Measurements from ENCODE around the gene SOX10.

Gene SOX10

DNA sequence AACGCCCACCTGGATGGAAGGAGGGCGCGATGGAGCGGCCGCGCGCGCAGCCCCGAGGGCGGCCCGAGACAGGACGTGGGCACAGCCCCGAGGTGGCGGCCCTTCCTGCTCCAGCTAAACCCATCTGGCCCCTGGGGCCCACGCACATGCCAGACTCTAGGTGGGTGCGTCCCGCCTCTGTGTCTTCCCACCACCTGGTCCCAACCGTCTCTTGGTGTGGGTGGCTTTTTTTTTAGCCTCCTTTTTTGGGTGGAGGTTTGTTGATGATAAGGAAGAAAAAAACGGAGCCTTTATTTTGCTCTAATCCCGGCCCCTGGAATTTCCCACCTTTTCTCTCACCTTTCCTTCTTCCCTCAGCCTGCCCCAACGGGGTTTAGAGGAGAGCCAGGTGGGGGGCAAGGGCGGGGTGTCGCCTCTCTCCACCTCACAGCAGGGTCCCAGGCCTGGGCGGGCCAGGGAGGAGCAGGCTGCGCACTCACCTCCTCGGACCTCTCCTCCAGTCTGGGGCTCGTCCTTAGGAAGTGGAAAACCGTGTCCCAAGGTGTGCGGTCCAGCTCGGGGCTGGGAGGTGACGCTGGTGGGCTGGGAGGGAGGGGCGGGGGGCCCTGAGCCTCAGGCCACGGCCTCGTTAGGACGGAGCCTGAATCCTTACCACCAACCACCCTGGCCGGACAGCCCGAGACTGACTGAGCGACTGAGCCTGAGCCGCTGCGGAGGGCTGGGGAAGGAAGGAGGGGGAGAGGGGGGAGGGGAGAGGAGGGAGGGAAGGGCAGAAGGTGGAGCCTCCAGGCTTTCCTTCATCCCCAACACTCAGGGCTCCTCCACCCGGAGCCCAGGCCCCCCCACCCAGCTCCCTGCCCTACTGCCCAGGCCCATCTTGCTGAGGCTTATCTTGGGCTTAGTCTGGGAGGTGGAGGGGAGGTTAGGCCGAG lies at the start of gene SOX10:
TSS of gene SOX10 (minus strand) at position 696 of the 932 bp plus-strand sequence. CDS start 771 bp downstream, outside the sequence.
- peak; percentile 75 for DNase-seq (ENCODE audit: low spot score)

DNA sequence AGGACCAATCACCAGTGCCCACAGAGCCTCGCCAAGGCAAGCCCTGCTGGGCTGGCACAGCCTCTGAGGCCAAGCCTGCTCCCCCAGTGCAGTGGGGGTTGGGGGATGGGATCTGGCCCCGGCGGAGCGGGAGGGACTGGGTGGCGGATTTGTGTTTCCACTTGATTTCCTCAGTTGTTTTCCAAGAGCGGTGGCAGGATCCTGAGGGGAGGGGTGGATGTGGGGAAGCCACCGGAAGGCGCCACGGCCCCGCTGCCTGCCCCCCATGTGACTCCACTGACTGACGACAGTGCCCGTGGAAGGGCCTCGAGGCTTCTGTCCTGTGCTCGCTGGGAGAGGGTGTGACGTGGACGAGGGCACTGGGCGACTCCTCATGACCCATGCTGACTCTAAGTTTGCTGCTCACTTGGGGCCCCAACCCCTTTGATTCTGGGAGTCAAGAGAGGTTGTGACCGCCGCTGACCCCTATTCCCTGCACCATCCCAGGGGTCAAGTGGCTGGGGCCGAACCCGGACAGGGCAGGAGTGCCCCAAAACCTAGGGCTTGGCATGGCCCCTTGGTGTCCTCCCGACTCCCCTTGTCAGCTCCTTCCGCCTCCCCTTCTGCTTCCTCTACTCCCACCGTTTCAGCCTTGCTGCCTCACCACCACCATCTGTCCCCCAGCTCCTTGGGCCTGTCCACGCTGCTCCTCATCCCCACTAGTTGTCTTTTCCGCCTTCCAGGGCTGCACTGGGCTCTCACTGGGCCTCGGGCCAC lies 49.3 kb upstream of the SOX10 start:
- DNase-seq (ENCODE audit: low spot score), result no peak

DNA sequence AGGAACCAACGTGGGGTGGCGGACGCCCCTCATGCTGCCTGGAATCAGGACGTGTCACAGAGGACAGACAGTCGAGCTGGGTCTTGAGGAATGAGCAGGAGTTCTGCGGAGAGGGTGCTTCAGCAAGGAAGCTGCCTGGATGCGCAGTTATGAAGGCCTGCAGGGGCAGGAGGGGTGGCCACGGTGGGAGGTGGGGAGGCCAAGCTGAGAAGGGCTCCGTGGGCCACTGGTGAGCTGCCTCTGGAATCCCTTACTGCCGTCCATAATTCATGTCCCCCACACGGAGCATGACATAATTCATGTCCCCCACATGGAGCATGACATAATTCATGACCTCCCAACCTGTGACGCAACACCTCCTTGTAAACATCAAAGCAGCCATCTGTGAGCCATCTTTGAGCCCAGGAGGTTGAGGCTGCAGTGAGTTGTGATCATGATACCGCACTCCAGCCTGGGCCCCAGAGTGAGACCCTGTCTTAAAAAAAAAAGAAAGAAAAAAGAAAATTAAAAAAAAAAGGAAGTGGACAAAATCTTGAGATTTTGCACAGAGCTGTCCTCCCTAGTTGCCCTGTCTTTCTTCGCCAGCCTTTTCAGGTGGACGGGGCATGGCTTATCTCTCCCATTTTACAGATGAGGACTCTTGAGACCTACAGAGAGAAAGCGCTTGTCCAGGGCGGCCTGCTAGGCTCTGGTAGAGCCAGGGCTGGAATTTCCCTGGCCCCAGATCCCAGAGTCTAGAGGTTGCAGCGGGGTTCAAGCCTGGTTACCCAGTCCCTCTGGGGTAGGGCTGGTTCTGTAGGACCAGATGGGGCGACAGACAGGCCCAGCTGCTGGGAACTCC lies 48.5 kb upstream of the SOX10 start:
- peak; percentile 44 for DNase-seq (ENCODE audit: low spot score)

DNA sequence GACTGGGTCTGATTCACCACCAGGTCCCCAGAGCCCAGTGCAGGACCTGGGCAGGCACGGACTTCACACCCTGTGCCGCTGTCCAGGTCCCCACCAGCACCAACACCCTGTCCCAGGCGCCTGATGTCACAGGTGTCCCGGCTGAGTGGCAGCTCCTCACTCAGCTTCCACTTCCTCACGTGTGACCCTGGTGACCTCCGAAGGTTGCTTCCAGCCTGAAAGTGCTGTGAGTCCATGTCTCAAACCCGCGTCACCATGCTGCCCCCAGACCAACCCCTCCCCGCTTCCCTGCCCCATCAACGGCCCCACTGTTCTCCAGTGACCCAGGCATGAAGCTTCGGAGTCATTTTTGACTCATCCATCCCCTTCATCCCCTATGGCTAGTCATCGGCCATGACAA lies 47.1 kb upstream of the SOX10 start:
- DNase-seq (ENCODE audit: low spot score), result no peak

GRCh38 chr22:38030311-38031133 lies 46.2 kb upstream of the SOX10 start:
- DNase-seq (ENCODE audit: low spot score), result peak; percentile 57

DNA sequence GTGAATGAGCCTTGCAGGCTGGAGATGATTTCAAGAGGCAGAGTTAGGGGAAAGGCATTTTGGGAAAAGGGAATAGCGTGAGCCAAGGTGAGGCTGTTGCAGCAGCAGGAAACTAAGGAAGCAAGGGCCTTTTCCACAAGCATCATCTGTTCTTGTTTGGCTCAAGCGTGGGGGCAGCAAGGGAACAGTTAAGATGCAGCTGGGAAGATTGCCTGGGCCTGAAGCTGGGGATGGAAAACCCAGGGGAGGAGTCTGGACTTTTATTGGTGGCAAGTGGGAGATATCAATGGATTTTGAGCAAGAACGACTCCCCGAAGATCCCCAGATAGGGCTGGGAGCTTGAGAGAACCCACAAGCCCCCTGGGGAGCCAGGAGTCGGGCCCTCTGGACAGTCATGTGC lies 45.5 kb upstream of the SOX10 start:
- DNase-seq (ENCODE audit: low spot score), result no peak

DNA sequence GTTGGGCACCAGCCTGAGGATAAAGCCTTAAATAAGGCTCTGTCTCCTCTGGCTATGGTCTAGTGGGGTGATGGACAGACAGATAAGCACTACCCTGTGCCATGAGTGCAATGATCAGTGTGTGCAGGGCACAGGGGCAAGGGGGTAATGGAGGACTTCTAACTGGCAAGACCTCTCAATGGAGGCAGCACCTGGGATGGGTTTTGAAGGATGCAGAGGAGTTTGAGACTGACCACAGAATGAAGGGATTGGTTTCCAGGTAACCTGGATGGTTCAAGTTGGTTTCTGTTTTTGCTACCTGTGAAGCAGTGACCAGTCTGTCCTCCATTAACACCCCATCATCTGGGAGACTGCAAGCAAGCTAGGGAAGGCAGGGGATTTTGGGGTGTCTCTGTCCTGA lies 45.0 kb upstream of the SOX10 start:
- no peak for DNase-seq (ENCODE audit: low spot score)

DNA sequence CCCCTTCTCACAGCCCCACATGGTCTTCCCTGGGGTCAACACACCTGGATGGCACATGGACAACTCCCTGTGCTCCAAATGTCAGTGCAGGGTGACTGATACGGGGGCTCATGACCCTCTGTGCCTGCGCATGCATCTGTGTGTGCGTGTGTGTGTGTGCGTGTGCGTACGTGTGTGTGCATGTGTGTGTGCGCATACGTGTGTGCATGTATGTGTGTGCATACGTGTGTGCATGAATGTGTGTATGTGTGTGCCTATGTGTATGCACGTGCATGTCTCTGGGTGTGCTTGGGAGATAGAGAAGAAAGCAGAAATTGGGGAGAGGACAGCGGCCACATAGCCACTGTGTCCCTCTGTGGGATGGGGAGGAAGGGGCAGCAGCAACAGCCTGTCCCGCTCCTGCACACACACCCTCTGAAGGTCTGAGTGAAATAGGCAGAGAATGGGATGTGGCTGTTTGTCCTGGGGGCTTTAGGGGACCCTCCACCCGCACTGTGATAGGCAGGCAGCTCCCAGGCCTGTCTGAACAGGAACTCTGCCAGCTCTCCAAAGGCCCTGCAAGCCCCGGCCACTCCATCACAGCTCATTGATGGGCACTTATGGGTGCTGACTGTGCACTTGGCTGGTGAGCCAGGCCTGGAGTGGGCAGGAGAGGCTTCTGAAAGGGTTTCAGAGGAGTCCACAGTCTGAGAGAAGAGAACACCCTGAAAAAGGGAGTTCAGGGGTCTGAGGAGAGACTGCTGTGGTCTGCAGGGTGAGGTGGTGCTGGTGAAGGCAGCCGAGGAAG lies 44.2 kb upstream of the SOX10 start:
- DNase-seq (ENCODE audit: low spot score), result no peak

DNA sequence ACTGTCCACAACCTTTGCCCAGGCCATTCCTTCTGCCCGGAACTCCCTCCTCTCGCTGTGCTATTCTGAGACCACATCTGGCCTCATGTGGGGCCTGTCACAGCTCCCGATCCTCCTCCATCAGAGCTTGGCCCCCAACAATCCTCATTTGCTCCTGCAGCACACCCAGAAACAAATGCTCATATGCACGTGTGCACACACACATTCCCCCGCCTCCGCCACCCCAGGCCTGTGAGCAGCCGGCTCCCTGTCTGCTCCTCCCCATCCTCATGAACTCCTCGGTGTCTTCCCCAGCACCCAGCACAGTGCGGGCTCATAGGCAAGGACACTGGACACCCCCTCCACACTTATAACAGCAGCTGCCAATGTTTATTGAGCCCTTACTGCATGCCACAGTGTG lies 43.1 kb upstream of the SOX10 start:
- peak; percentile 44 for DNase-seq (ENCODE audit: low spot score)

GRCh38 chr22:38026130-38027111 lies 42.1 kb upstream of the SOX10 start:
- DNase-seq (ENCODE audit: low spot score), result peak; percentile 60

DNA sequence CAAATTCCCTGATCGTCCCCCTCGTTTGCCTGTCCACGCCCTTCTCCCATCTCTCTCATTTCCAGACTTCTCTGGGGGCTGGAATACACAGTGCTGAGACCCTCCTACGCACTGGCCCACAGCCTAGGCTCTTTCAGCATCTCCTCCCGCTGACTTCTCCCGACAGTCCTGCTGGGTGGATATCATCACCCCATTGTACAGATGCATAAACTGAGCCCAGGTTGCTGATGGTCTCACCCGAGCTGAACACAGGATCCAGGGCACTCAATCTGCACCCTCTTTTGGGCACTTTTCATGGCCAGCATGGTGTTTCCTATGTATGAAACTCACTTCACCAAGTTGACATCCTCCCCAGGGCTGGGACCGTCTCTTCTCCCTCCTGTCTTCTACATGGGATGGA lies 41.2 kb upstream of the SOX10 start:
- DNase-seq (ENCODE audit: low spot score), result no peak

GRCh38 chr22:38023045-38023444 lies 38.7 kb upstream of the SOX10 start:
- no peak for DNase-seq (ENCODE audit: low spot score)

DNA sequence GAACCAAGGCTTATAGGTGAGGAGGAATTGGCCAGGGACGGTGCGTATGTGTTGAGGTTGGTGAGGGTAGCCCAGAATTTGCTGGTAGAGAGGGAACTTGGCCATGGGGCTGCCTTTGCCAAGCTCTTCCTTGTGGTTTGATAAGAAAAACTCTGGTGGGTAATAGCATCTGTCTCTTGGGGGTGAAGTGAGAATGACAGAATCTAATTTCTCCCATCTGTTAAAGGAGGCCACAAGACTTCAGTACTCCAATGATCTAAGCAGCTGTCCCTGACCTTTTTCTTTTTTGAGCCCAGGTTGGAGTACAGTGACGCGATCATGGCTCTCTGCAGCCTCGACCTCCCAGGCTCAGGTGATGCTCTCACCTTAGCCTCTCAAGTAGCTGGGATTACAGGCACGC lies 36.9 kb upstream of the SOX10 start:
- DNase-seq (ENCODE audit: low spot score), result no peak

GRCh38 chr22:38018938-38019827 lies 34.8 kb upstream of the SOX10 start:
- DNase-seq (ENCODE audit: low spot score), result no peak

DNA sequence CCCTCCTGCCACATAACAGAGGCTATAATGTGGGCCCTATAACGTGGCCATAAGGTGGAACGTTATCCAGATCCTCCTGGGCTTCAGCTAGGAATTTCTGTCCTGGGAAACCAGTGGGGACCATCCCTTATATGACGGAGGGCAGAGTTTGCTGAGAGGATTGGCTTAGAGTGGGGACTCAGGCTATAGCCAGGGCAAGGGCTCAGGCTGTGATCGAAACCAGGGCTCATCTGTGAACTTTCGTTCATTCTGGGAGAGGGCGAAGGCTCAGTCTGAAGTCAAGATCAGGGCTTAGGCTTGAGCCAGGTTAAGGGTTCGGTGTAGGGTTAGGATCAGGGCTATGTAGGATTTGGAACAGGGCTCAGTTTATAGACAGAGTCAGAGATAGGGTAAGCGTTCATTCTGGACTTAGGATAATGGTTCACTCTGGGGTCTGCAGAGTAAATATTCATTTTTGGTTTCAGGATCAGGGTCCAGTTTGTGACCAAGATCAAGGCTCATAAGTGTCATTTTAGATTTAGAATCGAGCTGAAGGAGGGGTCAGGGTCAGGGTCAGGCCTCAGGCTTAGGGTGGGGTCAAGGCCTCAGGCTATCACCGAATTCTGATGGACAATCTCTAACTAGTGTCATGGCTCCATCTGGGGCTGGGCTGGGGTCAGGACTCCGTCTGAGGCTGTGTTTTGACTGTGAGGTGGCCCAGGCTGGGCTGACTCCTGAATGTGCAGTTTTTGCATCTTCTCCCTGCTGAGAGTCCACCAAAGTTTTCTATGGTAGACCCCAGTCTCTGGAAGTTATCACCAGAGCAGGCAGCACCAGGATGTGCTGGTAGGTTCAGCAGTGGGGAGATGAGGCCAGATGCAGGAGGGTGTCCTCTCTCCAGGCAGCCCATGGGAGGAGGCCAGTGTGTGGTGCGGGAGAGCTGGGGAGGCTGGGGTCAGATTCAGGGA lies 33.9 kb upstream of the SOX10 start:
- DNase-seq (ENCODE audit: low spot score), result no peak

DNA sequence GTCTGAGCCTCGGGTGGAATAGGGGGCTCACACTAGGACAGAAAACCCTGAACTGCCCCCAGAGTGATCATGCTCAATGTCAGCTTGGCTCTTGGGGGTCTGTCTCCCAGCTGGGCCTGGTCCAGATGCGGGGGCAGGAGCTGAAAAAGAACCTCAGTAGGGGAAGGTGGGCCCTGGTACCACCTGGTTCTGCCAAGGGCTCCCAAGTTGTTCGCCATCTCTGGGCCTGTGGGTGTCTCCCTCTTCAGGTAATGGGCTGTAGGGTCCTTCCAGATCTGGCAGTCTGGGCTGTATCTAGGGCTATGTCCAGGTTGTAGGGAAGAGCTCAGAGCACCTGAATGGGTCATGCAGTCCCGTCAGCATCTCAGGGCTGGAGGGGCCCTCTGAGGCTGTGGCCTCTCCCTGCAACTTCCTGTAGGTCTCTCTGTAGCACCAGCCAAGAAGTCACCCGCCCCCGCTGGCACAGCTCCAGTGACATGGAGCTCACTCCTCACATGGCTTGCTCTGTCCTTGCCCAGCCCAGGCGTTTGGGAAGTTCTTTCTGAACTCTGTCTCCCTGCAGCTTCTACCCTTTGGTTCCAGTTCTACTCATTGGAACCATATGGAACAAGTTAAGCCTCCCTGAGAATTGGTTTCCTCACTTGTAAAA lies 33.0 kb upstream of the SOX10 start:
- no peak for DNase-seq (ENCODE audit: low spot score)

Measured in ecto neural progenitor cell (in vitro differentiated cells).